GM23338 (cell line): ENCODE data around the gene FGF21.

ENCODE experiments used
- CREB1 ChIP-seq: fragments of 250-450 bp; sonication (Bioruptor Pico); IDR thresholded peaks from 2 replicates; pipeline ENCODE4 v1.5.0; 2020; ENCODE audit warnings: low read depth, mild to moderate bottlenecking, moderate library complexity
- EZH2 ChIP-seq: fragments of 200-600 bp; sonication (generic); IDR thresholded peaks from one replicate; pipeline ENCODE4 v1.8.0; 2017; ENCODE audit warnings: antibody characterized with exemption, mild to moderate bottlenecking, low read depth; ENCODE audit not compliant: unreplicated experiment
- EZH2phosphoT487 ChIP-seq: fragments of 200-600 bp; sonication (generic); IDR thresholded peaks from one replicate; pipeline ENCODE4 v1.8.1; 2018; ENCODE audit warnings: antibody characterized with exemption; ENCODE audit not compliant: unreplicated experiment
- JUNB ChIP-seq: IDR thresholded peaks from one replicate; pipeline ENCODE4 v1.6.1; 2016; ENCODE audit warnings: antibody characterized with exemption; ENCODE audit not compliant: unreplicated experiment
- NANOG ChIP-seq: IDR thresholded peaks from 2 replicates; pipeline ENCODE4 v1.6.1; 2016; ENCODE audit warnings: antibody characterized with exemption, borderline replicate concordance
- POLR2AphosphoS5 ChIP-seq: IDR thresholded peaks from 2 replicates; pipeline ENCODE4 v1.6.1; 2016; ENCODE audit warnings: antibody characterized with exemption, low read depth
- REST ChIP-seq: IDR thresholded peaks from one replicate; pipeline ENCODE4 v1.6.1; 2018; ENCODE audit warnings: antibody characterized with exemption; ENCODE audit not compliant: unreplicated experiment
- ZNF114 ChIP-seq: fragments of 250-450 bp; sonication (Bioruptor Pico); IDR thresholded peaks from 2 replicates; pipeline ENCODE4 v1.5.0; 2020; ENCODE audit warnings: mild to moderate bottlenecking, moderate library complexity
- TF ChIP-seq, protein P1 (sequence below), 2 experiments: fragments of 200-600 bp in 1 of 2; sonication (generic) in 1 of 2; conservative IDR thresholded peaks; 2 replicates each; pipeline versions ENCODE4 v1.5.1 to v1.6.1; 2016 to 2017; ENCODE audit warnings: antibody characterized with exemption in 2 of 2, low read depth in 2 of 2, mild to moderate bottlenecking in 2 of 2, moderate library complexity in 1 of 2

GRCh38 chr19:48802623-48803022 lies 47.3 kb downstream of the FGF21 start:
- TF ChIP-seq, protein P1, sequence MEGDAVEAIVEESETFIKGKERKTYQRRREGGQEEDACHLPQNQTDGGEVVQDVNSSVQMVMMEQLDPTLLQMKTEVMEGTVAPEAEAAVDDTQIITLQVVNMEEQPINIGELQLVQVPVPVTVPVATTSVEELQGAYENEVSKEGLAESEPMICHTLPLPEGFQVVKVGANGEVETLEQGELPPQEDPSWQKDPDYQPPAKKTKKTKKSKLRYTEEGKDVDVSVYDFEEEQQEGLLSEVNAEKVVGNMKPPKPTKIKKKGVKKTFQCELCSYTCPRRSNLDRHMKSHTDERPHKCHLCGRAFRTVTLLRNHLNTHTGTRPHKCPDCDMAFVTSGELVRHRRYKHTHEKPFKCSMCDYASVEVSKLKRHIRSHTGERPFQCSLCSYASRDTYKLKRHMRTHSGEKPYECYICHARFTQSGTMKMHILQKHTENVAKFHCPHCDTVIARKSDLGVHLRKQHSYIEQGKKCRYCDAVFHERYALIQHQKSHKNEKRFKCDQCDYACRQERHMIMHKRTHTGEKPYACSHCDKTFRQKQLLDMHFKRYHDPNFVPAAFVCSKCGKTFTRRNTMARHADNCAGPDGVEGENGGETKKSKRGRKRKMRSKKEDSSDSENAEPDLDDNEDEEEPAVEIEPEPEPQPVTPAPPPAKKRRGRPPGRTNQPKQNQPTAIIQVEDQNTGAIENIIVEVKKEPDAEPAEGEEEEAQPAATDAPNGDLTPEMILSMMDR (conservative IDR thresholded peaks at IDR 0.05; ENCODE audit: low read depth in 2 of 2): no peak
- no peak for TF ChIP-seq POLR2AphosphoS5
- TF ChIP-seq EZH2: no peak
- TF ChIP-seq REST: no peak
- TF ChIP-seq CREB1 (CRISPR knock-in tag): no peak
- no peak for TF ChIP-seq EZH2phosphoT487
- TF ChIP-seq JUNB: no peak
- TF ChIP-seq NANOG: no peak
- TF ChIP-seq ZNF114 (CRISPR knock-in tag): no peak
